ENCODE results near the gene GNB1L.

Gene GNB1L

GRCh38 chr22:19821523-19822300, 33.0 kb downstream of the GNB1L start:
- DNase-seq: no peak

GRCh38 chr22:19820880-19821522, 33.7 kb downstream of the GNB1L start:
- no peak for DNase-seq

GRCh38 chr22:19819911-19820879, 34.5 kb downstream of the GNB1L start:
- no peak for DNase-seq

GRCh38 chr22:19819208-19819910, 35.3 kb downstream of the GNB1L start:
- no peak for DNase-seq

- no peak for DNase-seq
These were observed 36.1 kb downstream of the GNB1L start for GRCh38 chr22:19818324-19819207.

GRCh38 chr22:19816372-19817119, 38.1 kb downstream of the GNB1L start:
- no peak for DNase-seq

- DNase-seq: no peak
These were observed 38.8 kb downstream of the GNB1L start for GRCh38 chr22:19815823-19816290.

GRCh38 chr22:19815093-19815822, 39.4 kb downstream of the GNB1L start:
- no peak for DNase-seq

GRCh38 chr22:19814428-19814827, 40.2 kb downstream of the GNB1L start:
- DNase-seq: no peak

GRCh38 chr22:19812910-19813309, 41.8 kb downstream of the GNB1L start:
- no peak for DNase-seq

- no peak for DNase-seq
These were observed 42.6 kb downstream of the GNB1L start for GRCh38 chr22:19811811-19812771.

- no peak for DNase-seq
These were observed 43.5 kb downstream of the GNB1L start for GRCh38 chr22:19811211-19811621.

- peak; percentile 2 to 22 for DNase-seq
These were observed 44.1 kb downstream of the GNB1L start for GRCh38 chr22:19810381-19811201.

GRCh38 chr22:19809741-19810140, 44.9 kb downstream of the GNB1L start:
- DNase-seq: no peak

- peak in 1 of 2 experiments; percentile 43 for DNase-seq
These were observed 45.7 kb downstream of the GNB1L start for GRCh38 chr22:19808873-19809478.

GRCh38 chr22:19807914-19808872, 46.5 kb downstream of the GNB1L start:
- DNase-seq: no peak

All from NCI-H446 (cell line).